WTC11 (cell line): ENCODE results near the gene PTN. TPM values are rescaled to one million over a fixed set of nuclear protein-coding genes. Genes with fewer than 3 reads are reported as not detected.

Experiments used
- ATAC-seq: fragments of 200-7000 bp; cut with Tn5 transposase; 2 replicates; pipeline ENCODE4 v1.10.0; 2021; ENCODE audit warnings: mild to moderate bottlenecking, moderate library complexity
- CTCF ChIA-PET: fragments of 300-600 bp; sonication (Branson Sonifier 250); formaldehyde crosslinking; loops from one replicate; lab custom pipeline; 2021; ENCODE audit warnings: antibody characterized with exemption; lab: Charles Lee
- POLR2A ChIA-PET: fragments of 350-600 bp; sonication (Branson Sonifier 250); formaldehyde crosslinking; loops from one replicate; lab custom pipeline; 2021; ENCODE audit warnings: antibody characterized with exemption; lab: Charles Lee
- DNase-seq: peaks from one replicate; pipeline ENCODE4 v3.0.0; 2021; ENCODE audit warnings: low spot score
- H3K27ac Mint-ChIP-seq: 2 replicates; pipeline ENCODE4 v1.8.0; 2021; ENCODE audit warnings: mixed read lengths
- H3K27me3 Mint-ChIP-seq: 2 replicates; pipeline ENCODE4 v1.8.0; 2021; ENCODE audit warnings: low read depth, mild to moderate bottlenecking, moderate library complexity, mixed read lengths
- H3K36me3 Mint-ChIP-seq: 2 replicates; pipeline ENCODE4 v1.8.0; 2021; ENCODE audit warnings: mixed read lengths
- H3K4me1 Mint-ChIP-seq: 2 replicates; pipeline ENCODE4 v1.8.0; 2022; ENCODE audit warnings: mixed read lengths
- H3K4me3 Mint-ChIP-seq: 2 replicates; pipeline ENCODE4 v1.8.0; 2021; ENCODE audit warnings: mild to moderate bottlenecking, moderate library complexity, mixed read lengths
- H3K9me3 Mint-ChIP-seq: 2 replicates; pipeline ENCODE4 v1.8.0; 2021; ENCODE audit warnings: mixed read lengths
- AFF4 ChIP-seq: sonication (generic); formaldehyde crosslinking; IDR thresholded peaks from 2 replicates; pipeline ENCODE4 v1.8.1; 2023; ENCODE audit warnings: mild to moderate bottlenecking, missing genetic modification reagents, borderline replicate concordance
- ATF1 ChIP-seq: sonication (generic); formaldehyde crosslinking; IDR thresholded peaks from 2 replicates; pipeline ENCODE4 v1.8.1; 2023; ENCODE audit warnings: mild to moderate bottlenecking, moderate library complexity, missing genetic modification reagents
- CREM ChIP-seq: sonication (generic); formaldehyde crosslinking; IDR thresholded peaks from 2 replicates; pipeline ENCODE4 v1.8.1; 2022; ENCODE audit warnings: mild to moderate bottlenecking, missing genetic modification reagents, moderate library complexity
- E2F1 ChIP-seq: sonication (generic); formaldehyde crosslinking; IDR thresholded peaks from 2 replicates; pipeline ENCODE4 v1.8.0; 2022; ENCODE audit warnings: mild to moderate bottlenecking, missing genetic modification reagents
- E2F4 ChIP-seq: sonication (generic); formaldehyde crosslinking; IDR thresholded peaks from 2 replicates; pipeline ENCODE4 v1.8.1; 2022; ENCODE audit warnings: low read depth, mild to moderate bottlenecking, moderate library complexity, missing genetic modification reagents, borderline replicate concordance
- EMX1 ChIP-seq: fragments of 250-450 bp; sonication (Bioruptor Pico); IDR thresholded peaks from 2 replicates; pipeline ENCODE4 v1.8.0; 2021; ENCODE audit warnings: mild to moderate bottlenecking
- ERG ChIP-seq: fragments of 250-450 bp; sonication (Bioruptor Pico); IDR thresholded peaks from 2 replicates; pipeline ENCODE4 v1.8.0; 2021; ENCODE audit warnings: mild to moderate bottlenecking
- ETV6 ChIP-seq: sonication (generic); formaldehyde crosslinking; IDR thresholded peaks from 2 replicates; pipeline ENCODE4 v1.8.1; 2022; ENCODE audit warnings: mild to moderate bottlenecking, missing genetic modification reagents
- FOXJ3 ChIP-seq: sonication (generic); formaldehyde crosslinking; IDR thresholded peaks from 2 replicates; pipeline ENCODE4 v1.9.0; 2021; ENCODE audit warnings: missing genetic modification reagents, mild to moderate bottlenecking, borderline replicate concordance
- FOXP1 ChIP-seq: sonication (generic); formaldehyde crosslinking; IDR thresholded peaks from 2 replicates; pipeline ENCODE4 v1.8.0; 2022; ENCODE audit warnings: missing genetic modification reagents, mild to moderate bottlenecking, moderate library complexity, borderline replicate concordance
- GABPB1 ChIP-seq: sonication (generic); formaldehyde crosslinking; IDR thresholded peaks from 2 replicates; pipeline ENCODE4 v1.8.1; 2023; ENCODE audit warnings: mild to moderate bottlenecking, missing genetic modification reagents
- GTF2I ChIP-seq: fragments of 250-450 bp; sonication (Bioruptor Pico); conservative IDR thresholded peaks from 2 replicates; pipeline ENCODE4 v1.4.0; 2021; ENCODE audit warnings: mild to moderate bottlenecking
- IRF2 ChIP-seq: sonication (generic); formaldehyde crosslinking; IDR thresholded peaks from 2 replicates; pipeline ENCODE4 v1.8.0; 2022; ENCODE audit warnings: low read depth, missing genetic modification reagents, borderline replicate concordance
- JAZF1 ChIP-seq: fragments of 250-450 bp; sonication (Bioruptor Pico); IDR thresholded peaks from 2 replicates; pipeline ENCODE4 v1.9.0; 2021; ENCODE audit warnings: moderate library complexity, mild to moderate bottlenecking, inconsistent platforms
- JUN ChIP-seq: sonication (generic); formaldehyde crosslinking; IDR thresholded peaks from 2 replicates; pipeline ENCODE4 v1.8.0; 2023; ENCODE audit warnings: mild to moderate bottlenecking, missing genetic modification reagents
- MXD4 ChIP-seq: fragments of 250-450 bp; sonication (Bioruptor Pico); IDR thresholded peaks from 2 replicates; pipeline ENCODE4 v1.8.0; 2021; ENCODE audit warnings: mild to moderate bottlenecking, moderate library complexity, borderline replicate concordance
- NR2C2 ChIP-seq: sonication (generic); formaldehyde crosslinking; IDR thresholded peaks from 2 replicates; pipeline ENCODE4 v1.8.0; 2022; ENCODE audit warnings: mild to moderate bottlenecking, missing genetic modification reagents
- PREB ChIP-seq: sonication (generic); formaldehyde crosslinking; IDR thresholded peaks from 2 replicates; pipeline ENCODE4 v1.8.1; 2022; ENCODE audit warnings: mild to moderate bottlenecking, missing genetic modification reagents, moderate library complexity, borderline replicate concordance
- SMAD4 ChIP-seq: sonication (generic); formaldehyde crosslinking; IDR thresholded peaks from 2 replicates; pipeline ENCODE4 v1.8.0; 2022; ENCODE audit warnings: mild to moderate bottlenecking, missing genetic modification reagents
- TCF7 ChIP-seq: sonication (generic); formaldehyde crosslinking; IDR thresholded peaks from 2 replicates; pipeline ENCODE4 v1.8.0; 2022; ENCODE audit warnings: mild to moderate bottlenecking, low read depth, missing genetic modification reagents, moderate library complexity
- ZMAT4 ChIP-seq: fragments of 250-450 bp; sonication (Bioruptor Pico); IDR thresholded peaks from 2 replicates; pipeline ENCODE4 v1.9.0; 2021; ENCODE audit warnings: mild to moderate bottlenecking
- ZNF121 ChIP-seq: sonication (generic); formaldehyde crosslinking; IDR thresholded peaks from 2 replicates; pipeline ENCODE4 v1.8.0; 2023; ENCODE audit warnings: missing genetic modification reagents
- ZNF219 ChIP-seq: sonication (generic); formaldehyde crosslinking; IDR thresholded peaks from 2 replicates; pipeline ENCODE4 v1.8.0; 2023; ENCODE audit warnings: missing genetic modification reagents, mild to moderate bottlenecking, borderline replicate concordance
- ZNF232 ChIP-seq: sonication (generic); formaldehyde crosslinking; IDR thresholded peaks from 2 replicates; pipeline ENCODE4 v1.8.0; 2022; ENCODE audit warnings: mild to moderate bottlenecking, missing genetic modification reagents
- ZNF317 ChIP-seq: sonication (generic); formaldehyde crosslinking; IDR thresholded peaks from 2 replicates; pipeline ENCODE4 v1.8.1; 2023; ENCODE audit warnings: low read depth, mild to moderate bottlenecking, moderate library complexity, missing genetic modification reagents, borderline replicate concordance
- ZNF423 ChIP-seq: fragments of 250-450 bp; sonication (Bioruptor Pico); IDR thresholded peaks from 2 replicates; pipeline ENCODE4 v2.1.2; 2022; ENCODE audit warnings: mild to moderate bottlenecking, moderate library complexity
- total RNA-seq: library from RNA; stranded (reverse); gene quantifications from 3 replicates; pipeline ENCODE4 v1.2.3, GENCODE V29; 2021

PTN gene
- total RNA-seq, 1 experiment from 2014 or later, result 18.9 TPM

- TF ChIP-seq ERG, result no peak
- TF ChIP-seq ZNF121, result no peak
- TF ChIP-seq JUN (CRISPR knock-in tag), result no peak
- no peak for TF ChIP-seq CREM
- no peak for TF ChIP-seq ZNF317 (CRISPR knock-in tag)
Measured at GRCh38 chr7:137354961-137355360, 11.4 kb upstream of the PTN start (continued).

- Mint-ChIP-seq H3K4me3 (no peak overlapping the region), H3K4me1 (no peaks in the 10 kb centered on the region), H3K27me3 (peaks cover 3% of the 10 kb centered on the region), H3K27ac (no peak overlapping the region), H3K9me3 (peaks cover 36% of the 10 kb centered on the region), H3K36me3 (peaks cover 35% of the 10 kb centered on the region)
- CTCF ChIA-PET, result no interaction called here
- POLR2A ChIA-PET, result no interaction called here
- no peak for ATAC-seq
- no peak for DNase-seq
- TF ChIP-seq ETV6 (no peak), JAZF1 (CRISPR knock-in tag) (no peak), FOXJ3 (CRISPR knock-in tag) (no peak)
Measured at GRCh38 chr7:137354396-137354795, 10.9 kb upstream of the PTN start.

GRCh38 chr7:137351941-137352340 lies 8.4 kb upstream of the PTN start:
- peaks cover 13% of the 10 kb centered on the region for H3K9me3 Mint-ChIP-seq
- ChIA-PET CTCF (interaction anchor here (1.5 kb wide), 2 partner anchors 9 to 240 kb away, joined by 3 read pairs; partner anchors contain the start of gene PTN), POLR2A (no interaction called here)
- H3K36me3 Mint-ChIP-seq, result peaks cover 11% of the 10 kb centered on the region
- no peak overlapping the region for H3K27ac Mint-ChIP-seq
- DNase-seq, result no peak
- H3K27me3 Mint-ChIP-seq, result no peaks in the 10 kb centered on the region
- ATAC-seq, result no peak
- no peak overlapping the region for H3K4me3 Mint-ChIP-seq
- H3K4me1 Mint-ChIP-seq, result peaks cover 7% of the 10 kb centered on the region
- TF ChIP-seq NR2C2 (no peak), SMAD4 (CRISPR knock-in tag) (no peak), ZNF423 (CRISPR knock-in tag) (no peak), GTF2I (CRISPR knock-in tag) (no peak), TCF7 (no peak), AFF4 (CRISPR knock-in tag) (no peak), E2F4 (CRISPR knock-in tag) (no peak), FOXP1 (CRISPR knock-in tag) (no peak), EMX1 (CRISPR knock-in tag) (no peak), ZNF219 (CRISPR knock-in tag) (no peak), ZNF232 (CRISPR knock-in tag) (no peak), GABPB1 (CRISPR knock-in tag) (no peak), ZMAT4 (CRISPR knock-in tag) (no peak), MXD4 (CRISPR knock-in tag) (no peak), ATF1 (CRISPR knock-in tag) (no peak), IRF2 (no peak), JAZF1 (CRISPR knock-in tag) (no peak), E2F1 (CRISPR knock-in tag) (no peak), PREB (CRISPR knock-in tag) (no peak)
